T-helper 2 cell (primary cell): Measurements from ENCODE around the gene SLC36A4.
"Not testable (repeated sequence)": the region's sequence is repeated elsewhere in the genome, so short reads cannot be mapped to it uniquely, and the experiment has no call there.

ENCODE experiments used
- DNase-seq, 5 experiments: peaks; one replicate each; pipeline versions ENCODE4 v3.0.0 to v3.0.0-alpha.2; 2012 to 2022

The SLC36A4 gene

GRCh38 chr11:93117565-93117964 is 80.2 kb downstream of the SLC36A4 start:
- DNase-seq: no peak

DNA sequence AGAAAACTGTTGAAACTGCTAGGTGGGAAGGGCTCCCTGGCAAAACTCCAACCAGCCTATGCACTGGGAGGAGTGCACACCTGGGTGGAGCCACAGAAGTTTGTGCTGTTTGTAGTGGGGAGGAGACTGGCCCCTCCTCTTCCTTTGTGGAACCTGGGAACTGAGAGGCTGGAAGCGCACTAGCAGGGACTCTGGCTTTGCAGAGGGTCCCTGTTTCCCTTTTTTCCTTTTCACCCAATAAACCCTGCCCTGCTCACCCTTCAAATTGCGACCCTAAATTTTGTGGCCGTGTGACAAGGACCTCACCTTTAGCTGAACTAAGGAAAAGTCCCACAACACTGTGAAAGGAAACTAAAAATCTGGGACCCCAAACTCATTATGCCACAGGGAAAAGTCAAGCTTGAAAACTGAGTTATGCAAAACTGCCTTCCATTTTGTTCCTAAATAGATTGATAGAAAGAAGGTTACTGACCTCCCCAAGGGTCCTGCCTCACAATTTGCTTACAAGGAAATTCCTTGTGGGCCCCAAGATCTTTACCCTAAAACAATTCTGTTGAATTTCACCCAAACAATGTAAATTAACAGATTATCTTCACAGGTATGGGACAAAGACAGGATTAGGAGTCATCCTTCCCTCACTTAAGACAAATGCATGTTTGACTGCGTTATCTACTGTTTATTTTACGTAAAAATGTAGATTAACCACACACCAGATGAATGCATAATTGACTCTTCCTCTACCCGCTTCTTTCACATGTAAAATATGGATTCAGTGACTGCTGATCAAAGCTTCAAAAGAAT is 81.0 kb downstream of the SLC36A4 start:
- no peak for DNase-seq

DNA sequence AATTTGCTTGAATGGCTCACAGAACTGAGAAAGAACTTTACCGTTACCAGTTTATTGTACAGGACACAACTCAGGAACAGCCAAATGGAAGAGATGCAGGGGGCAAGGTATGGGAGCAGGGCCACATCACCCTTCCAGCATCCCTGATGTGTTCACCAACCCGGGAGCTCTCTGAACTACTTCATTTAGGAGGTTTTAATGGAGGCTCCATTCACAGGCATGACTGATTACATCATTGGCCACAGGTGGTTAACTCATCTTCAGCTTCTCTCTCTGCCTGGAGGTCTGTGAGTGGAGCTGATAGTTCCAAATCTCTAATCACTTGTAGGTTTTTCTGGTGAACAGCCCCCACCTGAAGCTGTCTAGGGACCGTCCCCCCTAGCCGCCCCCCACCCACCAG is 83.5 kb downstream of the SLC36A4 start:
- no peak for DNase-seq

DNA sequence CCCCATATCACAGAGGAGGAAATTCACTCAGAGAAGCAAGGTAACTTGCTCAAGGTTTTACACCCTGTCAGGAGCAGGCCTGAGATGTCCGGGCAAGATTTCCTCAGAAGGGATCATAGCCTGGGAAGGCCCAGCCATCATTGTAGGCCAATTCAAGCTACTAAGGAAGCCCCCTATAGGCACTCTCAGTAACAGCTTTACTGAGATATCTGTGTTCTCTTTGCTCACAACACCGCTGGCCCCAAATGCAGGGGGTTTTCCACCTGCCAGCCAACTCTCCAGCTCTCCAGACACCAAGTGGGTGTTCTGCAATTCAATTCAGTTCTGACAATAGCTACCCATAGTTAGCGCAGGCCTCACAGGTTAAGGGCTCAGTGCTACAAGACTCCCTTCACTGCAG is 84.0 kb downstream of the SLC36A4 start:
- no peak for DNase-seq

DNA sequence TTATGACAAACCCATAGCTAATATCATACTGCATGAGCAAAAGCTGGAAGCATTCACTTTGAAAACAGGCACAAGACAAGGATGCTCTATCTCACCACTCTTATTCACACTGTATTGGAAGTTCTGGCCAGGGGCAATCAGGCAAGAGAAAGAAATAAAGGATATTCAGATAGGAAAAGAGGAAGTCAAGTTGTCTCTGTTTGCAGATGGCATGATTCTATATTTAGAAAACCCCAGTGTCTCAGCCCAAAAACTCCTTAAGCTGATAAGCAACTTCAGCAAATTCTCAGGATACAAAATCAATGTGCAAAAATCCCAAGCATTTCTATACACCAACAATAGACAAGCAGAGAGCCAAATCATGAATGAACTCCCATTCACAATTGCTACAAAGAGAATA is 86.6 kb downstream of the SLC36A4 start:
- DNase-seq: not testable (repeated sequence)

DNA sequence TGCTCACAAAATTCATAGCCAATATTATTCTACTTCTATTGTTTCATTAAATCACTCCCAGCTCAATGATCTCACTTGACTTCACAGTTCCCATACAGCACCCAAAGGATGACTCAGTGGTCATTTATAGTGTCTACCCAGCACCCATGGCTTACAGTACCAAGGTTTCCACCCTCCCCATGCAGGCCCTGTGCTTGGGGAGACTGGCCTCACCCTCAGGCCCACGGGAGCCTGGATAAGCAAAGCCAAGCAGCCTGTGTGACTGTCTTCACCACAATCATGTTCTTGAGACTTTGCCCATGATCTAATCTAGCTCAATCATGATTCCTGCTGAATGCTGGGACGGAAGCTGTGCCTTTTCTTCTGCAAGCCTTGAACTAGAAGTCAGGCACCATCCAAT is 97.6 kb downstream of the SLC36A4 start:
- no peak for DNase-seq

DNA sequence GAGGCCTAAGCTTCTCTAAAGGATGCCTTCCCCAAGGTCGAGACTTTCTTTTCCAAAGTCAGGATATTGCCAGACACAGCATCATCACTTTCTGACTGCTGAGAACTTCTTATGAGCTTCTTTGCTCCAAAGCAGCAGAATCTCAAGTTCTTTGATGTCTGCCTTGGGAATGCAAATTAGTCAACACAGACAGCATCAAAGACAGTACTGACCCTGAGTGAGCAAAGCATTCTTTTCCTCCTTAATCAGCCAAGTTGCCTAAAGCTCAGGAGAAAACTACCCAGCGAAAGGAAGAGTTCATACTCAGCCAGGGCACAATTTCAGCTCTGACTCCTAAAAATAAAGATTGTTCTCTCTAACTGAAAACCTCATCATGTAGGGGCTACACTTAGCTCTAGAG is 98.0 kb downstream of the SLC36A4 start:
- DNase-seq: no peak
